ENCODE data around the gene ITGA8.
A peak's percentile ranks its signal among the peaks of the same experiment; 100 is the strongest.

The ITGA8 gene

GRCh38 chr10:15742836-15743235, 23.1 kb upstream of the ITGA8 start:
- peak; percentile 69 for DNase-seq (ENCODE audit: low read depth)
- no peak for TF ChIP-seq CTCF (conservative IDR thresholded peaks at IDR 0.05; ENCODE audit: control insufficient read depth, insufficient read depth, low read depth, low read length)
- no peak overlapping the region for H3K4me3 ChIP-seq (ENCODE audit: control insufficient read depth, low read depth, low read length)

GRCh38 chr10:15742102-15742501, 22.4 kb upstream of the ITGA8 start:
- no peak for TF ChIP-seq CTCF (conservative IDR thresholded peaks at IDR 0.05; ENCODE audit: control insufficient read depth, insufficient read depth, low read depth, low read length)

GRCh38 chr10:15741581-15741980, 21.9 kb upstream of the ITGA8 start:
- DNase-seq (ENCODE audit: low read depth): no peak
- H3K4me3 ChIP-seq (ENCODE audit: control insufficient read depth, low read depth, low read length): no peak overlapping the region
- TF ChIP-seq CTCF (conservative IDR thresholded peaks at IDR 0.05; ENCODE audit: control insufficient read depth, insufficient read depth, low read depth, low read length): no peak

More at GRCh38 chr10:15742102-15742501, 22.4 kb upstream of the ITGA8 start:
- no peak overlapping the region for H3K4me3 ChIP-seq (ENCODE audit: control insufficient read depth, low read depth, low read length)
- DNase-seq (ENCODE audit: low read depth): no peak

GRCh38 chr10:15740261-15740660, 20.5 kb upstream of the ITGA8 start:
- no peak for TF ChIP-seq CTCF (conservative IDR thresholded peaks at IDR 0.05; ENCODE audit: control insufficient read depth, insufficient read depth, low read depth, low read length)
- H3K4me3 ChIP-seq (ENCODE audit: control insufficient read depth, low read depth, low read length): no peak overlapping the region
- no peak for DNase-seq (ENCODE audit: low read depth)

GRCh38 chr10:15739254-15739970, 19.7 kb upstream of the ITGA8 start:
- TF ChIP-seq CTCF (conservative IDR thresholded peaks at IDR 0.05; ENCODE audit: control insufficient read depth, insufficient read depth, low read depth, low read length): no peak
- DNase-seq (ENCODE audit: low read depth): no peak
- no peak overlapping the region for H3K4me3 ChIP-seq (ENCODE audit: control insufficient read depth, low read depth, low read length)

- TF ChIP-seq CTCF (conservative IDR thresholded peaks at IDR 0.05; ENCODE audit: control insufficient read depth, insufficient read depth, low read depth, low read length): no peak
- DNase-seq (ENCODE audit: low read depth): peak; percentile 88
- no peak overlapping the region for H3K4me3 ChIP-seq (ENCODE audit: control insufficient read depth, low read depth, low read length)
Measured at GRCh38 chr10:15738270-15738925, 18.7 kb upstream of the ITGA8 start.
